Lower leg skin (tissue), 4 donors: ENCODE data around the gene KLHL4. TPM values are rescaled to one million over a fixed set of nuclear protein-coding genes. Genes with fewer than 3 reads are reported as not detected.

Source experiments
- DNase-seq, 2 donors: peaks; one replicate each; pipeline ENCODE4 v3.0.0-alpha.2; 2019; ENCODE audit warnings: low spot score in 2 of 2
- H3K4me3 ChIP-seq: fragments of 200-600 bp; sonication (generic); 2 replicates; pipeline ENCODE4 v1.5.1; 2017; ENCODE audit warnings: mild to moderate bottlenecking, low read depth; ENCODE audit not compliant: poor library complexity, severe bottlenecking
- CTCF ChIP-seq, 3 donors: fragments of 450-650 bp; IDR thresholded peaks; one replicate each; pipeline ENCODE4 v1.5.1; 2016; ENCODE audit warnings: antibody characterized with exemption in 3 of 3, mild to moderate bottlenecking in 3 of 3, moderate library complexity in 2 of 3
- POLR2A ChIP-seq, 2 donors: fragments of 450-650 bp; IDR thresholded peaks; one replicate each; pipeline ENCODE4 v1.6.1; 2016 to 2017; ENCODE audit warnings: antibody characterized with exemption in 2 of 2, mild to moderate bottlenecking in 1 of 2, moderate library complexity in 1 of 2
- WGBS, 2 donors: methylation state at CpG; one replicate each; pipeline ENCODE4 v1.1.5; 2018; 5-methylcytosine and 5-hydroxymethylcytosine counted together
- intact Hi-C: fragments of 100-400 bp; cut with DNase I; formaldehyde crosslinking; loops from one replicate; pipeline ENCODE4 v1.15.0; 2023; ENCODE audit warnings: low total_unique reads
- total RNA-seq, 4 donors: library from RNA; depleted of rRNA; stranded (reverse); fragments of >200 nt; gene quantifications; one replicate each; pipeline ENCODE4 v1.1.0, GENCODE V29; 2016

The KLHL4 gene
- total RNA-seq, 4 donors from 2014 or later: 0.16 to 0.34 (median 0.30) TPM; not detected in 1

GRCh38 chrX:87572901-87573300 is 55.3 kb downstream of the KLHL4 start:
- WGBS, 2 donors: 60 to 61% methylated on average over 3 of the region's 3 CpGs
- intact Hi-C loops: no loop called here
- no peak for DNase-seq
- no peak overlapping the region for H3K4me3 ChIP-seq
- TF ChIP-seq CTCF (IDR thresholded peaks at IDR 0.05) (no peak), POLR2A (IDR thresholded peaks at IDR 0.05) (no peak)

GRCh38 chrX:87578978-87579377 is 61.4 kb downstream of the KLHL4 start:
- H3K4me3 ChIP-seq: no peak overlapping the region
- intact Hi-C loops: no loop called here
- no peak for DNase-seq
- TF ChIP-seq CTCF (IDR thresholded peaks at IDR 0.05) (no peak), POLR2A (IDR thresholded peaks at IDR 0.05) (no peak)
- 34 to 58% methylated on average over 1 of the region's 1 CpG for WGBS, 2 donors

GRCh38 chrX:87580862-87581261 is 63.3 kb downstream of the KLHL4 start:
- 80 to 95% methylated on average over 2 of the region's 2 CpGs for WGBS, 2 donors
- no peak for DNase-seq

GRCh38 chrX:87582453-87582852 is 64.9 kb downstream of the KLHL4 start:
- no peak for DNase-seq
- no peak for TF ChIP-seq CTCF (IDR thresholded peaks at IDR 0.05)
- TF ChIP-seq POLR2A (IDR thresholded peaks at IDR 0.05): no peak
- H3K4me3 ChIP-seq: no peak overlapping the region
- intact Hi-C loops: no loop called here
- WGBS, 2 donors: 84 to 85% methylated on average over 6 of the region's 6 CpGs

More at GRCh38 chrX:87580862-87581261, 63.3 kb downstream of the KLHL4 start:
- intact Hi-C loops: no loop called here
- H3K4me3 ChIP-seq: no peak overlapping the region
- no peak for TF ChIP-seq CTCF (IDR thresholded peaks at IDR 0.05)
- no peak for TF ChIP-seq POLR2A (IDR thresholded peaks at IDR 0.05)

- H3K4me3 ChIP-seq: no peak overlapping the region
- intact Hi-C loops: no loop called here
- no peak for DNase-seq
- no peak for TF ChIP-seq POLR2A (IDR thresholded peaks at IDR 0.05)
- TF ChIP-seq CTCF (IDR thresholded peaks at IDR 0.05): no peak
- WGBS, 2 donors: 58 to 86% methylated on average over 1 of the region's 1 CpG
Measured at GRCh38 chrX:87583679-87584078, 66.1 kb downstream of the KLHL4 start.

GRCh38 chrX:87616371-87616770 is 98.8 kb downstream of the KLHL4 start:
- 56 to 67% methylated on average over 2 of the region's 2 CpGs for WGBS, 2 donors
- no peak for DNase-seq
- no peak overlapping the region for H3K4me3 ChIP-seq
- intact Hi-C loops: no loop called here
- TF ChIP-seq CTCF (IDR thresholded peaks at IDR 0.05): no peak
- TF ChIP-seq POLR2A (IDR thresholded peaks at IDR 0.05): no peak
